GM12801 (cell line): ENCODE data around the gene TRIM4.

Experiments used
- CTCF ChIP-seq: IDR thresholded peaks from one replicate; pipeline ENCODE4 v1.5.1; 2011; ENCODE audit warnings: control low read depth; ENCODE audit not compliant: insufficient read length; ENCODE audit errors: extremely low read depth

The TRIM4 gene

GRCh38 chr7:99927536-99927935 is 8.2 kb upstream of the TRIM4 start:
- TF ChIP-seq CTCF: no peak

DNA sequence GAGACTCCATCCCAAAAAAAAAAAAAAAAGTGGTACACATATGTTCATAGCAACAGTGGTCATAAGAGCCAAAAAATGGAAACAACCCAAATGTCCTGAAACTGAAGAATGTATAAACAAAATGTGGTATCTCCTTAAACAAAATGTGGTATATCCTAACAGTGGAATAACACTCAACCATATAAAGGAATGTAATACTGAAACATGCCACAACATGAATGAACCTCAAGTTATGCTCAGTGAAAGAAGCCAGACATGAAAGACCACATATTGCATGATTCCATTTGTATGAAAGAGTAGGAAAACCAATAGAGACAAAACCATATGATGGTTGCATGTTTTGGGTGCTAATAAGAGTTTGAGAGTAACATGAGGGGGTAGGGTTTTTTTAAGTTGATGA is 7.0 kb upstream of the TRIM4 start:
- no peak for TF ChIP-seq CTCF

GRCh38 chr7:99923200-99923599 is 3.9 kb upstream of the TRIM4 start:
- no peak for TF ChIP-seq CTCF

- TF ChIP-seq CTCF: no peak
Measured at GRCh38 chr7:99920149-99920548, 819 bp upstream of the TRIM4 start.

DNA sequence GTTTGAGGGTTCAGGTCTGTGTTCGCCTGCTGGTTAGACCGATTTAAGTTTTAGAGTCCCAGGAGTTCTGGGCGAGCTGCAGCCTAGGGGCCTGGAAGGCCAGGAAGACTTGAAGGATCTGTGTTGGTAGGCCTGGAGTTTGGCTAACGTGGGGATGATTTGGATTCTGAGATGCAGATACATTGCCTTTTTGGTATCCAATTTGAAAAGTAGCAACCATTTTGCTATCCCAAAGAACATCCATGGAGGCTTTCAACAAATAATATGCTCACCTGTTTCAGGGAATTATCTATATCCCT is 433 bp upstream of the TRIM4 start:
- TF ChIP-seq CTCF: no peak

GRCh38 chr7:99910976-99911375 is 8.4 kb downstream of the TRIM4 start:
- TF ChIP-seq CTCF: no peak

DNA sequence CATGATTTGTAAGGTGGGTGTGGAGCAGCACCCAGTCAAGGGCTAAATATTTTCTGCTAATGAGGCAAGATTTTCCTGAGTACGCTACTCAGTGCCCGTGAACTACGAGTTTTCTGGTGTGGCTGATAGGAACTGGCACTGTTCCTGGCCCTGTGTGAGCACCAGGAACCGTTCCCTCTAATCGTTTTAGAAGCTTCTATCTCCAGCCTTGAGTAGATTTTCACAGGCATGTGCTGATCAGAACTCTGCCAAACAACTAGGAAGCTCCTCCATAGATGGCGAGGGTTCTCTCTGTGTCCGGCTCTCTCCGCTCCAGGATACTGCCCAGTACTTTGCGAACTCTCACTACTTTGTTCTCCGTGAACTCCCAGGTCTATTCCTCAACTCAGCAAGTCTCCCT is 17.7 kb downstream of the TRIM4 start:
- TF ChIP-seq CTCF: no peak
